Activated CD8-positive, alpha-beta T cell treated with anti-CD3 and anti-CD28 coated beads, Interleukin-2, amount 10 ng/mL, durations not matched to agents 7 days and 5 days (primary cell): ENCODE measurements around the gene PREP. TPM values are rescaled to one million over a fixed set of nuclear protein-coding genes. Genes with fewer than 3 reads are reported as not detected.

ENCODE experiments used
- ATAC-seq: fragments of 150-1000 bp; cut with Tn5 transposase; one replicate; pipeline ENCODE4 v1.10.0; 2021; ENCODE audit warnings: moderate library complexity
- CTCF ChIA-PET: fragments of 350-600 bp; sonication (Branson Sonifier 250); formaldehyde crosslinking; loops from one replicate; lab custom pipeline; 2021; ENCODE audit warnings: antibody characterized with exemption; lab: Charles Lee
- POLR2A ChIA-PET: fragments of 350-600 bp; sonication (Branson Sonifier 250); formaldehyde crosslinking; loops from one replicate; lab custom pipeline; 2021; ENCODE audit warnings: antibody characterized with exemption; lab: Charles Lee
- DNase-seq: peaks from one replicate; pipeline ENCODE4 v3.0.0-alpha.2; 2020
- H3K27ac Mint-ChIP-seq: one replicate; pipeline ENCODE4 v1.8.0; 2021; ENCODE audit warnings: mild to moderate bottlenecking, mixed read lengths
- H3K27me3 Mint-ChIP-seq: one replicate; pipeline ENCODE4 v1.8.0; 2021; ENCODE audit warnings: low read depth, mixed read lengths
- H3K36me3 Mint-ChIP-seq: one replicate; pipeline ENCODE4 v1.8.0; 2021; ENCODE audit warnings: low read depth, mixed read lengths
- H3K4me1 Mint-ChIP-seq: one replicate; pipeline ENCODE4 v1.8.0; 2021; ENCODE audit warnings: low read depth, mixed read lengths
- H3K4me3 Mint-ChIP-seq: one replicate; pipeline ENCODE4 v1.8.0; 2021; ENCODE audit warnings: mild to moderate bottlenecking, mixed read lengths
- H3K9me3 Mint-ChIP-seq: one replicate; pipeline ENCODE4 v1.8.0; 2022; ENCODE audit warnings: mixed read lengths; ENCODE audit not compliant: insufficient read depth
- total RNA-seq, 2 experiments: library from RNA; stranded (reverse); gene quantifications; one replicate each; pipeline ENCODE4 v1.2.3, GENCODE V29; 2021

Gene PREP
- total RNA-seq, 2 experiments from 2014 or later = 42.8 to 44.1 TPM

DNA sequence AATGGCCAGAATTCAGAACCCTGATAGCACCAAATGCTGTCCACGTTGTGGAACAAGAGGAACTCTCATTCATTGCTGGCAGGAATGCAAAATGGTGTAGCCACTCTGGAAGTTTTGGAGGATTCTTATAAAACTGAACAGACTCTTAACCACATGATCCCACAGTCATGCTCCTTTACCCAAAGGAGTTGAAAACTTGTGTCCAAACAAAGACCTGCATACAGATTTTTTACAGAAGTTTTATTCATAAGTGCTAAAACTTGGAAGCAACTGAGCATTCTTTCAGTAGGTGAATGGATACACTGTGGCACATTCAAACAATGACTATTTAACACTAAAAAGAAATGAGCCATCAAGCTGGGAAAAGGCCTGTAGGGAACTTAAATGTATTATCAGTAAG is 32.5 kb downstream of the PREP start:
- H3K36me3 Mint-ChIP-seq = peaks cover 55% of the 10 kb centered on the region
- CTCF ChIA-PET = interaction anchor here (1.7 kb wide), 1 partner anchor 32 kb away, joined by 5 read pairs; the partner anchor contains the start of gene PREP
- H3K4me3 Mint-ChIP-seq = no peak overlapping the region
- DNase-seq (no peak), ATAC-seq (no peak)
- no peaks in the 10 kb centered on the region for H3K9me3 Mint-ChIP-seq
- H3K27me3 Mint-ChIP-seq = no peaks in the 10 kb centered on the region
- no peaks in the 10 kb centered on the region for H3K4me1 Mint-ChIP-seq
- no peak overlapping the region for H3K27ac Mint-ChIP-seq
- POLR2A ChIA-PET = no interaction called here

DNA sequence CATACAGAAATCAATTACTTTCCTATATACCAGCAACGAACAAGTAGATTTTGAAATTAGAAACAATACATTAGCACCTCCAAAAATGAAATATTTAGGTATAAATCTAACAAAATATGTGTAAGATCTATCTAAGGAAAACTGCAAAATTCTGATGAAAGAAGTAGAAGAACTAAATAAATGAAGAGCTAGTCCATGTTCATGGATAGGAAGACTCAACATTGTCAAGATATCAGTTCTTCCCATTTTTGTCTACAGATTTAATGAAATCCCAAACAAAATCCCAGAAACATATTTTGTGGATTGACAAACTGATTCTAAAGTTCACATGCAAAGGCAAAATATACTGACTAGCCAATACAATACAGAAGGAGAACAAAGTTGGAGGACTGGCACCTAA is 33.7 kb downstream of the PREP start:
- POLR2A ChIA-PET = no interaction called here
- CTCF ChIA-PET = interaction anchor here (1.7 kb wide), 1 partner anchor 34 kb away, joined by 5 read pairs; the partner anchor contains the start of gene PREP
- Mint-ChIP-seq H3K4me3 (no peak overlapping the region), H3K9me3 (no peaks in the 10 kb centered on the region), H3K27ac (no peak overlapping the region), H3K4me1 (peaks cover 7% of the 10 kb centered on the region), H3K27me3 (no peaks in the 10 kb centered on the region), H3K36me3 (peaks cover 54% of the 10 kb centered on the region)
- no peak for ATAC-seq
- DNase-seq = no peak

DNA sequence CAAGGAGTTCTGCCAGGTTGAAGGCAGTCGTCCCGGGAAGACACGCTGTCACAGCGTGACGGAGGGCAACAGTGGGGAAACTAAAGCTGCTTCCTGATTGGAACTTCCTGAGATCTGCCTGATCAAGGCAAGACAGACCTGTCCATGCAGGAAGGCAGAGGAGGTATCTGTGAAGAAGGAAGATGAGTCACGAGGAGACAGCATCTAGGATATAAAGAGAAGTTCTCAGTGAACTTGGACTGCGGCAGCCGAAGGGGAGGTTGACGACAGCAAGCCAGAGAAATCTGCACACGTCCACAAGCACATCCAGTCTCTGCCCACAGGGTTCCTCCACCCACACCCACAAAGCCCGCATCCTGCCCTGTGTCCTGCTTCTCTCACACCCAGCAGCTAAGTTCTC is 38.6 kb downstream of the PREP start:
- peaks cover 46% of the 10 kb centered on the region for H3K36me3 Mint-ChIP-seq
- ChIA-PET POLR2A (no interaction called here), CTCF (interaction anchor here (1.4 to 1.7 kb wide), 3 partner anchors 8 to 277 kb away, joined by 3 to 7 read pairs (median 6); partner anchors contain the start of gene PREP)
- no peaks in the 10 kb centered on the region for H3K9me3 Mint-ChIP-seq
- H3K27ac Mint-ChIP-seq = no peak overlapping the region
- no peaks in the 10 kb centered on the region for H3K27me3 Mint-ChIP-seq
- ATAC-seq (no peak), DNase-seq (no peak)
- peaks cover 12% of the 10 kb centered on the region for H3K4me1 Mint-ChIP-seq
- no peak overlapping the region for H3K4me3 Mint-ChIP-seq

DNA sequence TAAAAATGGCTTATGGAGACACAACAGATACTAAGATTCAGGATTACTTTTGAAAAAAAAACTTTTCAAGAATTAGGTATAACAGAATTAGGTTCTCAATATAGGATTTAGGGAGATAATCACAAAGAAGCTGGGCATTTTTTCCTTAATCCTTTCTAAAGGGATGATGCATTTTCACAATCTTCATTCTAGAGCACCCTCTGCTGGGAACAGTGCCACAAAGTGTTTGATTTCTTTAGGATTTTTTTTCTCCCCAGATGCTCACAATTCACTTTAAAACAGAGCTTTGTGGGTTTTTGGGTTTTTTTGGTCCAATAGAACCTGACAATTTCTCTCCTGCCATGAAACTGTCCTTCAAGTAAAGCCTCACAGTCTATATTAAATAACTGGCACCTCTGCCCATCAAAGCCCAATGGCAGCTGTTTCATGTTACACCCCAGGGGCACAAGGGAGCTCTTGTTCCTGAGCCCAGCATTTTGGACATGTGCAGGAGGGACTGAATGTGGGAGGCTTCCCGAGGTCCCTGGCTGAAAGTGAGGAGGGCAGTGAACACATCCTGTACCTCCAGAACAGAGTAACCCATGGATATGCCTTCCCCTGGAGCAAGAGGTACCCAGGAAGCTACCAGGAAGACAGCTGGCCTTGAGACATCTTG is 39.7 kb downstream of the PREP start:
- no peak overlapping the region for H3K4me3 Mint-ChIP-seq
- peaks cover 44% of the 10 kb centered on the region for H3K36me3 Mint-ChIP-seq
- H3K27ac Mint-ChIP-seq = peak overlapping the region; percentile 18
- ATAC-seq (no peak), DNase-seq (no peak)
- H3K4me1 Mint-ChIP-seq = peaks cover 12% of the 10 kb centered on the region
- H3K9me3 Mint-ChIP-seq = no peaks in the 10 kb centered on the region
- no peaks in the 10 kb centered on the region for H3K27me3 Mint-ChIP-seq
- ChIA-PET POLR2A (no interaction called here), CTCF (interaction anchor here (0.9 to 2.5 kb wide), 4 partner anchors 9 to 276 kb away, joined by 3 to 7 read pairs (median 6); partner anchors contain the start of gene PREP)

DNA sequence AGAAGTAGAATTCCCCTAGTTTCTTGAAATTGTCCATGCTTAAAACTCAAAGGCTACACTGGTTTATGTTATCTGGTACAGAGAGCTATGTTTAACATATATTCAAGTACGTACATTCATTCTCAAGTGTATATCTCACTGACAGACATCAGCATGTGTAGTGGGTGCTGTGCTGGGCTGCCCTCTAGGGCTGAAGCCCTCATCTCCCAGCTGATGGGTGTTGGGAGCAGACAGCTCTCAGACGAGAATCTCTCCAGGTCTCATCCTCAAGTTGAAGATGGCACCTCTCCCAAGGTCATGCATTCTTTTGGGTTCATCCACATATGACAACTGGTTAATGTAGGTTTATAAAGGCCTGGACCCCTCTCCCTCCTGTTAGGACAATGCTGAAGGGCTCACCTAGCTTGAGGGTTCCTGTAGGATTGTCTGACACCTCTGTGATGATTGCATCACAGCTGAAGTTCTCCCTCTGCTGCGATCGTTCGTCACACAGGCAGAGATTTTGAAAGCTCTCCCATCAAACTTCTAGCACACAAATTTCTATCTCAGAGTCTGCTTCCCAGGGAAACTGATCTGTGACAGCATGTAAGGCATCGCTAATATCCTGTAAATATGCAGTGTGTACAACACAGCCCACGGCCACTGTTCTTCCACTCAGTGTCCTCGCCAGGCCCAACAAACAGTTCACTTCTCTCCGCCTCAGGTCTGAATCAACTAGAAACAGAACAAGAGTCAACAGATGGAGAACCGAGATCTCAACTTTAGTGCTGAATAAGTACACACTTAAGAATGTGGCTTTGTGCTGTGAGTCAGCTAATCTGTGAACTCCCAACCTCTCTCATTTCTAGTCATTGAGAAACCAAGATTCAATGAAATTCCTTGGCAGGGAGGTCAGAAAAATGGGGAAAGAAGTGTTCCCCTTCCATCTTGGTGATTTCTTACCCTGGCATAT is 43.2 kb downstream of the PREP start:
- Mint-ChIP-seq H3K9me3 (no peaks in the 10 kb centered on the region), H3K4me1 (peaks cover 11% of the 10 kb centered on the region), H3K36me3 (peaks cover 53% of the 10 kb centered on the region), H3K27ac (no peak overlapping the region), H3K4me3 (no peak overlapping the region), H3K27me3 (no peaks in the 10 kb centered on the region)
- DNase-seq = no peak
- ATAC-seq = no peak
- ChIA-PET CTCF (interaction anchor here (1.0 to 2.2 kb wide), 3 partner anchors 35 to 272 kb away, joined by 3 to 5 read pairs (median 4); partner anchors contain the start of gene PREP), POLR2A (interaction anchor here (0.7 kb wide), 1 partner anchor 38 kb away, joined by 3 read pairs; no protein-coding TSS in a partner anchor)

DNA sequence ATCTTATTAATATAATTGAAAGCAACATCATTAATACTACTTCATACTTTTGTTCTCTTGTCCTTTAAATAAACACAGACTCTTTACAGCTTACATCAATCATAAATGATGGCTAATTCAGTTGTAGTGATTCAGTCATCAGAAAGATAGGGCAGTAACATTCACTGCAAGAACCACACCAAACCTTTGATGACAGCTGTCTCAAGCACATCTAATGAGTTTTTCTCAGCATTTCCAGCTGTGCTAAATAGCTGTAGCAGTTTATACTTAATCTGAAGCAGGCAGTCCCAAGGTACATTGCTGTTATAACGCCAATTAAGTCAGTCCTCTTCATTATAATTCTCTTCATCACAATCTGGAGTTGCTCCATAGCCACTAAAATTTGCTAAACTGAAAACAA is 45.7 kb downstream of the PREP start:
- Mint-ChIP-seq H3K27ac (no peak overlapping the region), H3K4me3 (no peak overlapping the region), H3K9me3 (no peaks in the 10 kb centered on the region), H3K27me3 (no peaks in the 10 kb centered on the region), H3K36me3 (peaks cover 51% of the 10 kb centered on the region), H3K4me1 (no peaks in the 10 kb centered on the region)
- DNase-seq = no peak
- CTCF ChIA-PET = interaction anchor here (0.8 kb wide), 1 partner anchor 41 kb away, joined by 3 read pairs; no protein-coding TSS in a partner anchor
- POLR2A ChIA-PET = no interaction called here
- no peak for ATAC-seq

DNA sequence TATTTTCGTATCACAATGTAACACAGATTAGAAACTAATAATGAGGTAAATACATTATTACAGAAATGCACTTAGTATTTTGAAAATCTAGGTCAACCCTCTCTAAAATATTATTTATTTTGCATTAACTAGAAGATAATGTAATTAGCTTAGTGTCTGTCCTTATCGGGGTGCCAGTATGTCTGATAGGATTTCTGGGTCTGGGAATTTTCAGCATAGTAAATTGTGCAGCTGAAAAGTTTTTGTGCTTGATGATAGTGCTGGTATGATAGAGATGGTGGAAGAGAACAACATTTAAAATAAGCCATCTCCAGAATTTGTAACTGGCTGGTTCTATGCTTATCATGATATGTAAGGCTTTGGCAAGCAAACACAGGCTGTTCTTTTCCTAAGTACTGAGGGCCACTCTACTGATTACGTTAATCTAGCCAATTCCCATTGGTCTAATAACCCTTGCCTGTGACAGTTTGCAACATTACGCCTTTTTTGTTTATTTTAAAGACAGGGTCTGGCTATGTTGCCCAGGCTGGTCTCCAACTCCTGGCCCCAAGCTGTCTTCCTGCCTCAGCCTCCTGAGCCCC is 50.8 kb downstream of the PREP start:
- ChIA-PET POLR2A (no interaction called here), CTCF (no interaction called here)
- peaks cover 56% of the 10 kb centered on the region for H3K36me3 Mint-ChIP-seq
- no peaks in the 10 kb centered on the region for H3K27me3 Mint-ChIP-seq
- H3K4me3 Mint-ChIP-seq = no peak overlapping the region
- H3K27ac Mint-ChIP-seq = no peak overlapping the region
- ATAC-seq (no peak), DNase-seq (no peak)
- no peaks in the 10 kb centered on the region for H3K9me3 Mint-ChIP-seq
- H3K4me1 Mint-ChIP-seq = no peaks in the 10 kb centered on the region

DNA sequence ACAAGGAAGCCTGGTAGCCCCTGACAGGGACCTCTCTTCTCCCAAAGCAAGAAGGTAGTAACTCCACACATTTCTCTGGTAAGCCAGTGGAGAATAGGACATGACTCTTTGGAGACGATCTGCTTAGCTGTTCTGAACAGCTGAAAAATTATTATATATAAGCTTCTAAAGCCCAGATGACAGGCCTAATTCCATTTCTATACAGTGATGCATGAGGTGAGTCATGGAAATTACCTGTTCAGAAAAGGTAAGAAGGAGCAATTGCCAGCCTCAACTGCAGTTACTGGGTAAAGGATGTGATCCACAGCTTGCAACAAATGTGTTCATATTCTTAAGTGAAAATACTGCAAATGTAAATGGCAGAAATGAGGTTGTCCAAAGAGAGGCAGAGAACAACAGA is 54.0 kb downstream of the PREP start:
- ATAC-seq (no peak), DNase-seq (no peak)
- Mint-ChIP-seq H3K4me3 (no peak overlapping the region), H3K4me1 (no peaks in the 10 kb centered on the region), H3K27me3 (no peaks in the 10 kb centered on the region), H3K27ac (no peak overlapping the region), H3K9me3 (no peaks in the 10 kb centered on the region), H3K36me3 (peaks cover 46% of the 10 kb centered on the region)
- CTCF ChIA-PET = no interaction called here
- POLR2A ChIA-PET = no interaction called here

DNA sequence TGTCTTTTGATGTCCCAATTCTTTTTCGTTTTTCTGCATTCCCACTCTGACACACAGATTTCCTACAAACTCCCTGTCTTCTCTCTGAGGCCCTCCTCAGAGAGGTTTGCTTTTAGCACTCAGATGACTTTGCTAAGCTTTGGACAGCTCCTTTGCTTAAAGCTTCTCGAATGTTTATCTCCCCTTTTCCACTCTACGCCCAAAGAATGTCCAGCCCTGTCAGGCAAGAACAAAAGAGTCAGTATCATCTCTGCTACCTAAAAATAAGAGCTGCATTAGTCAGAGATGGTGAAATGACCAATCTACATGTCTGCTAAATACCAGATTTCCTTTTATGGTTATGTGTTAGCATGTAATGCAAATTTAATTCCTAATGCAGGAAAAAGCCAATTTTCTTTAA is 56.8 kb downstream of the PREP start:
- Mint-ChIP-seq H3K27ac (no peak overlapping the region), H3K27me3 (no peaks in the 10 kb centered on the region), H3K4me3 (no peak overlapping the region), H3K9me3 (no peaks in the 10 kb centered on the region), H3K4me1 (no peaks in the 10 kb centered on the region), H3K36me3 (peaks cover 48% of the 10 kb centered on the region)
- ChIA-PET CTCF (no interaction called here), POLR2A (interaction anchor here (0.6 kb wide), 1 partner anchor 16 kb away, joined by 3 read pairs; no protein-coding TSS in a partner anchor)
- DNase-seq (no peak), ATAC-seq (no peak)

DNA sequence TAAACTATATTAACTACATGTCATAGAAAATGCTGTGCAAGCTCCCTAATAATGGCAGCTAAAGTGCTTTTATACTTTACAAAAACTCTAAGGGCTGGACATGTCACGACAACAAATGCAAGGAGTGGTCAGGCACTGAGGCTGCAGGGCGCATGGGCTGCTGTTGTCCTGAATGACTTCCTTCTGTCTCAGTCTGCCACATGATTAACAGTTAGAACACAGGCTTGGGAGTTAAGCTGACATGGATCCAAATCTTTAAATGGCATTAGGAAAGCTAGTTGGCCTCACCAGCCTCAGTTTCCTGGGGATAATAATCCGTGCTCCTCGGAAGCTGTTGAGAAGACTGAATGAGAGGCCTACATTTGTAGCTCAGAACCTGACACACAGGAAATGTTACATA is 57.4 kb downstream of the PREP start:
- CTCF ChIA-PET = interaction anchor here (0.7 kb wide), 1 partner anchor 18 kb away, joined by 3 read pairs; no protein-coding TSS in a partner anchor
- Mint-ChIP-seq H3K9me3 (no peaks in the 10 kb centered on the region), H3K27me3 (no peaks in the 10 kb centered on the region), H3K4me1 (no peaks in the 10 kb centered on the region), H3K36me3 (peaks cover 43% of the 10 kb centered on the region), H3K4me3 (no peak overlapping the region), H3K27ac (no peak overlapping the region)
- ATAC-seq = no peak
- POLR2A ChIA-PET = no interaction called here
- no peak for DNase-seq

DNA sequence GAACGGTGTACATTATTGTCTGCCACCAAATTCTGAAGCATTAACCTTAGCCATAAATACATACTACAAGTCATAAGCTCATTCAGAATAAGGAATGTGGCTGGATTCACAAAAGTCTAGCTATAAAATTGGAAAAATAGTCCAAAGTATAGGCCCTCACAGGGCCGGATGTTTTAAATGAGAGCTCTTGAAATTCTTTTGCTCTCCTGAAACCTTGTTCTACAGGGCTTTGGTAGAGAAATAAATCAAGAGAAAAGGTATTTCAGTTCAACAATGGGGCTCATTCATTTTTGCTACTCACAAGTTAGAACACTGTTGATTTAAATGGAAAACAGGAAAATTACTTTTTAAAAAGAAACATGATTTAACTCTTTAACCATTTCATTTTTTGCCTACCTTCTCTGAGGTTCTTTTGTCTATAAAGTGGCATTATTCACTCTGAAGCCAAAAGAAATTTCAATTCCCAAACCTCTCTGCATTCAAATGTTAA is 58.0 kb downstream of the PREP start:
- ATAC-seq = no peak
- H3K36me3 Mint-ChIP-seq = peaks cover 39% of the 10 kb centered on the region

More for the DNA sequence above, 58.0 kb downstream of the PREP start:
- no peaks in the 10 kb centered on the region for H3K27me3 Mint-ChIP-seq
- ChIA-PET POLR2A (no interaction called here), CTCF (interaction anchor here (0.7 kb wide), 1 partner anchor 18 kb away, joined by 3 read pairs; no protein-coding TSS in a partner anchor)
- no peak overlapping the region for H3K4me3 Mint-ChIP-seq
- DNase-seq = no peak
- no peak overlapping the region for H3K27ac Mint-ChIP-seq
- H3K9me3 Mint-ChIP-seq = no peaks in the 10 kb centered on the region
- H3K4me1 Mint-ChIP-seq = no peaks in the 10 kb centered on the region
